AG04450 (cell line): ENCODE results near the gene INHBA. TPM values are rescaled to one million over a fixed set of nuclear protein-coding genes. Genes with fewer than 3 reads are reported as not detected.

ENCODE experiments used
- CTCF ChIA-PET: fragments of 300-600, 350-600 bp; formaldehyde crosslinking; extraction: SDS; loops from one replicate; lab custom pipeline; 2022; ENCODE audit warnings: antibody characterized with exemption, inconsistent platforms; lab: Charles Lee
- POLR2A ChIA-PET: fragments of 350-600 bp; formaldehyde crosslinking; extraction: SDS; loops from one replicate; lab custom pipeline; 2021; ENCODE audit warnings: antibody characterized with exemption, inconsistent platforms; lab: Yijun Ruan, JAX
- DNase-seq: peaks from one replicate; pipeline ENCODE4 v3.0.0-alpha.2; 2011; ENCODE audit warnings: low read depth, low spot score
- H3K27ac ChIP-seq: one replicate; pipeline ENCODE4 v1.5.1; 2012; ENCODE audit warnings: low read depth, low read length, control low read depth
- H3K27me3 ChIP-seq: one replicate; pipeline ENCODE4 v1.6.0; 2012; ENCODE audit warnings: low read length; ENCODE audit not compliant: control insufficient read depth, insufficient read depth
- H3K4me3 ChIP-seq: 2 replicates; pipeline ENCODE4 v1.5.1; 2011; ENCODE audit warnings: mild to moderate bottlenecking, low read depth, low read length, control low read depth
- H3K9me3 ChIP-seq: 2 replicates; pipeline ENCODE4 v1.5.1; 2012; ENCODE audit warnings: low read length; ENCODE audit not compliant: control insufficient read depth, insufficient read depth
- CTCF ChIP-seq: IDR thresholded peaks from 2 replicates; pipeline ENCODE4 v1.5.1; 2011; ENCODE audit warnings: low read depth, low read length, control low read depth, inconsistent platforms
- polyA plus RNA-seq: library from polyadenylated mRNA; depleted of rRNA; stranded (reverse); fragments of >200 nt; gene quantifications from 2 replicates; pipeline ENCODE4 v1.2.3, GENCODE V29; 2011

Gene INHBA
- polyA plus RNA-seq, 1 experiment = 28.5 TPM

- no peaks in the 10 kb centered on the region for H3K27me3 ChIP-seq
- no peak overlapping the region for H3K4me3 ChIP-seq
- ChIA-PET POLR2A (no interaction called here), CTCF (no interaction called here)
- H3K27ac ChIP-seq = no peak overlapping the region
- DNase-seq = no peak
- TF ChIP-seq CTCF = no peak
- H3K9me3 ChIP-seq = no peaks in the 10 kb centered on the region
Measured at GRCh38 chr7:41691286-41692190, 11.4 kb downstream of the INHBA start.

GRCh38 chr7:41689815-41690214 is 13.1 kb downstream of the INHBA start:
- POLR2A ChIA-PET = no interaction called here

GRCh38 chr7:41688906-41689305 is 14.0 kb downstream of the INHBA start:
- Histone ChIP-seq H3K4me3 (no peak overlapping the region), H3K9me3 (no peaks in the 10 kb centered on the region), H3K27ac (no peak overlapping the region), H3K27me3 (no peaks in the 10 kb centered on the region)
- no peak for TF ChIP-seq CTCF
- ChIA-PET CTCF (no interaction called here), POLR2A (interaction anchor here (0.5 kb wide), 1 partner anchor 501 kb away, joined by 3 read pairs; no protein-coding TSS in a partner anchor)
- no peak for DNase-seq

More at GRCh38 chr7:41689815-41690214, 13.1 kb downstream of the INHBA start:
- CTCF ChIA-PET = no interaction called here
- TF ChIP-seq CTCF = no peak
- no peak overlapping the region for H3K4me3 ChIP-seq
- H3K9me3 ChIP-seq = no peaks in the 10 kb centered on the region
- no peak overlapping the region for H3K27ac ChIP-seq
- no peak for DNase-seq
- H3K27me3 ChIP-seq = no peaks in the 10 kb centered on the region

- ChIA-PET POLR2A (interaction anchor here (0.5 kb wide), 1 partner anchor 500 kb away, joined by 3 read pairs; no protein-coding TSS in a partner anchor), CTCF (interaction anchor here (0.6 kb wide), 1 partner anchor 9 kb away, joined by 3 read pairs; no protein-coding TSS in a partner anchor)
- Histone ChIP-seq H3K27me3 (no peaks in the 10 kb centered on the region), H3K4me3 (no peak overlapping the region), H3K9me3 (no peaks in the 10 kb centered on the region), H3K27ac (no peak overlapping the region)
- no peak for TF ChIP-seq CTCF
- DNase-seq = no peak
Measured at GRCh38 chr7:41688012-41688625, 14.8 kb downstream of the INHBA start.

GRCh38 chr7:41685684-41686083 is 17.2 kb downstream of the INHBA start:
- Histone ChIP-seq H3K27ac (no peak overlapping the region), H3K9me3 (no peaks in the 10 kb centered on the region), H3K4me3 (no peak overlapping the region), H3K27me3 (no peaks in the 10 kb centered on the region)
- ChIA-PET POLR2A (no interaction called here), CTCF (no interaction called here)
- DNase-seq = peak; percentile 60
- no peak for TF ChIP-seq CTCF
